ENCODE measurements around the gene NPIPA5. TPM values are rescaled to one million over a fixed set of nuclear protein-coding genes. Genes with fewer than 3 reads are reported as not detected.
A peak's percentile ranks its signal among the peaks of the same experiment; 100 is the strongest.
"Not testable (repeated sequence)": the region's sequence is repeated elsewhere in the genome, so short reads cannot be mapped to it uniquely, and the experiment has no call there.

The NPIPA5 gene
- total and polyA plus RNA-seq, 7 donors, result 2.0 to 24.3 (median 7.2) TPM

GRCh38 chr16:15351251-15351650, 26.8 kb downstream of the NPIPA5 start:
- H3K27ac ChIP-seq, result not testable (repeated sequence)
- no CpG with 5 or more reads among the region's 11 CpGs for WGBS, 2 donors

GRCh38 chr16:15348721-15349120, 29.4 kb downstream of the NPIPA5 start:
- H3K4me3 ChIP-seq; intact Hi-C loops (cut with DNase I); H3K9me3 ChIP-seq; H3K27me3 ChIP-seq; H3K27ac ChIP-seq; H3K4me1 ChIP-seq; H3K36me3 ChIP-seq; DNase-seq: not testable (repeated sequence)
- no CpG with 5 or more reads among the region's 7 CpGs for WGBS, 2 donors

More at GRCh38 chr16:15351251-15351650, 26.8 kb downstream of the NPIPA5 start:
- H3K4me1 ChIP-seq; H3K27me3 ChIP-seq; H3K36me3 ChIP-seq; intact Hi-C loops (cut with DNase I); H3K9me3 ChIP-seq; H3K4me3 ChIP-seq: not testable (repeated sequence)
- DNase-seq, result peak; percentile 46

DNA sequence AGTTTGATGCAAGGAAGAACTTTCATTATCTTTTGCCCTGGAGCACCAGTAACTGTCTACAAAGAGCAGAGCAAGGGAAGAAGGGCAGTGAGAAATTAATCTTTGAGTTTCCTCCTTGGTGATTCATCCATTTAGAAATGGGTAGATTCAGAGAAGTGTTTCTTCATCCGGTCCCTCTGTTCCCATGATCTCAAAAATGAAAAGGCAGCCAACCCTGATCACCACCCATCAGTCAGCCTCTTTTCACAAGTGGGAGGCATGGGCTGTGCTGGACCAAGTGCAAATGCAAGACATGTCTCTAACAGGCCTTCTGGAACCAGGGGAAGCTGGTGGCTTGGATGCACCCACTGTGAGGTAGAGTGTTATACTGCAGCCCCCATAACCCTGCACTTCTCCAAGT, 35.8 kb downstream of the NPIPA5 start:
- H3K36me3 ChIP-seq; H3K4me1 ChIP-seq; intact Hi-C loops (cut with DNase I); H3K27me3 ChIP-seq; DNase-seq; H3K9me3 ChIP-seq; H3K4me3 ChIP-seq; H3K27ac ChIP-seq: not testable (repeated sequence)
- no CpG with 5 or more reads among the region's 1 CpG for WGBS, 2 donors

GRCh38 chr16:15338986-15339385, 39.1 kb downstream of the NPIPA5 start:
- no CpG with 5 or more reads among the region's 5 CpGs for WGBS, 2 donors
- DNase-seq; H3K9me3 ChIP-seq; H3K27me3 ChIP-seq; H3K4me3 ChIP-seq; intact Hi-C loops (cut with DNase I); H3K27ac ChIP-seq; H3K36me3 ChIP-seq; H3K4me1 ChIP-seq: not testable (repeated sequence)

- H3K27me3 ChIP-seq; H3K4me1 ChIP-seq; intact Hi-C loops (cut with DNase I); H3K36me3 ChIP-seq; H3K9me3 ChIP-seq; H3K27ac ChIP-seq; DNase-seq; H3K4me3 ChIP-seq: not testable (repeated sequence)
- 73 to 78% methylated on average over 1 to 2 of the region's 7 CpGs for WGBS, 2 donors
These were observed 40.0 kb downstream of the NPIPA5 start for GRCh38 chr16:15337974-15338605.

DNA sequence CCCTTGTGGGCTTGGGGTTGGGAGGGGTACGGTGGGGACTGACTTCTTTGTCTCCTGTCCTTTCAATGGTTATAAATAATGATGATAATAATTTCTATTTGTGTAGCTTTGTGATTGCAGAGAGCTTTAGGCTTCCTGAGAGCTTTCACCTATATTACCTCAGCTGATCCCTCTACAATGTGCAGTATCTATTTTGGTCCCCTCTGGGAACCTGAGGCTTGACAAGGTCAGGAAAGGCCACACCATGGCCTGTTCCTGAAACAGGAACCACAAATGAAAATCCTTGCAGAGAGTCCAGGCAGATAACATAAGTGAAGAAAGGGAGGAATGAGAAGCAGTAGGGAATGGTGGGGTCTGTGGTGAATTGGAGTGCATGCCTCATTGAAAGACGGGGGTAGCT, 42.5 kb downstream of the NPIPA5 start:
- H3K4me3 ChIP-seq; intact Hi-C loops (cut with DNase I); H3K27ac ChIP-seq; H3K36me3 ChIP-seq; DNase-seq; H3K9me3 ChIP-seq; H3K27me3 ChIP-seq; H3K4me1 ChIP-seq: not testable (repeated sequence)
- no CpG with 5 or more reads among the region's 2 CpGs for WGBS, 2 donors

- DNase-seq; H3K36me3 ChIP-seq; H3K27ac ChIP-seq; H3K4me3 ChIP-seq; intact Hi-C loops (cut with DNase I); H3K27me3 ChIP-seq; H3K4me1 ChIP-seq; H3K9me3 ChIP-seq: not testable (repeated sequence)
- 75 to 89% methylated on average over 1 to 2 of the region's 5 CpGs for WGBS, 2 donors
These were observed 44.1 kb downstream of the NPIPA5 start for GRCh38 chr16:15333969-15334368.

GRCh38 chr16:15330978-15331377, 47.1 kb downstream of the NPIPA5 start:
- intact Hi-C loops (cut with DNase I); H3K27me3 ChIP-seq; H3K4me1 ChIP-seq; H3K27ac ChIP-seq; H3K9me3 ChIP-seq; DNase-seq; H3K4me3 ChIP-seq; H3K36me3 ChIP-seq: not testable (repeated sequence)
- no CpG with 5 or more reads among the region's 2 CpGs for WGBS, 2 donors

DNA sequence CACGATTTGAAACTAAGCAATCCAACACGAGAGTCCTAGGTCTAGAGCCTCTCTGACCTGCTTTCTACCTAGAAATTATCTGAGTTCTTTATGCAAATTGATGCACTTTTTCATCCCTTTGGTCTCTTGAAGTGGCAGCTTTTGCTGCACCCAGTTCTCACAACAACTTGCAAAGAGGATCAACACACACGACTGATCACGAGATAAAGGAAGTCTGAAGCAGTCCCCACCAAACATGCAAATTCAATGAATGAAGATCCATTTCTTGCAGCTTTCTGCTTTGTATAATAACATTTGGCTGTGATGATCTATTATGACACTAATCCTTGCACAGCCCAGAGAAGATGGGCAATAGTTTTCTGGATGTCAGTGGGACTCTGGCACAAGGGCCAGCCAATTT, 53.1 kb downstream of the NPIPA5 start:
- WGBS, 2 donors, result 73 to 75% methylated on average over 2 of the region's 4 CpGs

GRCh38 chr16:15323373-15323772, 54.7 kb downstream of the NPIPA5 start:
- H3K9me3 ChIP-seq; H3K27me3 ChIP-seq; H3K4me3 ChIP-seq; H3K27ac ChIP-seq; H3K4me1 ChIP-seq; DNase-seq; H3K36me3 ChIP-seq; intact Hi-C loops (cut with DNase I): not testable (repeated sequence)
- 82 to 100% methylated on average over 2 of the region's 6 CpGs for WGBS, 2 donors

More for the DNA sequence above, 53.1 kb downstream of the NPIPA5 start:
- H3K27ac ChIP-seq; DNase-seq; intact Hi-C loops (cut with DNase I); H3K36me3 ChIP-seq; H3K4me1 ChIP-seq; H3K27me3 ChIP-seq; H3K4me3 ChIP-seq; H3K9me3 ChIP-seq: not testable (repeated sequence)

- WGBS, 2 donors, result 70 to 78% methylated on average over 2 of the region's 2 CpGs
- intact Hi-C loops (cut with DNase I); H3K4me1 ChIP-seq; H3K4me3 ChIP-seq; H3K27ac ChIP-seq; DNase-seq; H3K27me3 ChIP-seq; H3K9me3 ChIP-seq; H3K36me3 ChIP-seq: not testable (repeated sequence)
These were observed 56.9 kb downstream of the NPIPA5 start for GRCh38 chr16:15321221-15321620.

DNA sequence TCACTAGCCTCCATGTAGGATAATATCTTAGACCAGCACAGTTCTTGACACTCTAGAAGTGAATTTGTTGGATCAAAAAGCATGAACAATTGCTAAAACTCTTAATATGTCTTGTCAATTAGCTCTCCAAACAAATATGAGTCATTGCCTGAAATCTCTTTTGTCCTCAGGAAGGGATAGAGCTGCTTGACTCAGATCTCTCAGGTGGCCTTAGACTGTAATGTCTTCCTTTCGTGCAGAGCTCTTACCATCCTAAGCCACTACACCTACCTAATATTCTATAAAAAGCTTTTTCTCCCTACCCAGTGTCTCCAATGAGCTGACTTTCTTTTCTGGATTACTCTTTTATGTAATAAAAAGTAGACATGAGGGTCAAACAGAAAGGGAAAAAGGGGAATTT, 63.5 kb downstream of the NPIPA5 start:
- intact Hi-C loops (cut with DNase I); H3K4me1 ChIP-seq; H3K27me3 ChIP-seq; DNase-seq; H3K27ac ChIP-seq; H3K9me3 ChIP-seq; H3K36me3 ChIP-seq; H3K4me3 ChIP-seq: not testable (repeated sequence)
- WGBS, 2 donors, result 87 to 96% methylated on average over 1 of the region's 1 CpG

Measured in sigmoid colon (tissue), 7 donors.